Subcutaneous abdominal adipose tissue (tissue), 5 donors: Measurements from ENCODE around the gene HMBS.
A peak's percentile ranks its signal among the peaks of the same experiment; 100 is the strongest.

Experiments used
- H3K27ac ChIP-seq: one replicate; pipeline ENCODE4 v1.7.0; 2013; ENCODE audit warnings: low read depth, mild to moderate bottlenecking, inconsistent platforms, low read length, moderate library complexity
- H3K27me3 ChIP-seq, 5 donors: one replicate each; pipeline ENCODE4 v1.7.0; 2013; ENCODE audit warnings: low read length in 5 of 5, inconsistent platforms in 1 of 5; ENCODE audit not compliant: control insufficient read depth in 5 of 5, insufficient read depth in 4 of 5
- H3K36me3 ChIP-seq, 5 donors: one replicate each; pipeline ENCODE4 v1.7.0; 2013; ENCODE audit warnings: low read length in 5 of 5; ENCODE audit not compliant: control insufficient read depth in 5 of 5, insufficient read depth in 5 of 5
- H3K4me1 ChIP-seq, 5 donors: one replicate each; pipeline ENCODE4 v1.7.0; 2013; ENCODE audit warnings: low read length in 5 of 5, mild to moderate bottlenecking in 3 of 5, moderate library complexity in 1 of 5; ENCODE audit not compliant: control insufficient read depth in 5 of 5, insufficient read depth in 5 of 5
- H3K4me3 ChIP-seq, 5 donors: one replicate each; pipeline ENCODE4 v1.7.0; 2013; ENCODE audit warnings: low read length in 5 of 5, low read depth in 1 of 5
- H3K9ac ChIP-seq, 5 donors: one replicate each; pipeline ENCODE4 v1.7.0; 2013; ENCODE audit warnings: low read length in 5 of 5, mild to moderate bottlenecking in 4 of 5, moderate library complexity in 3 of 5
- H3K9me3 ChIP-seq, 5 donors: one replicate each; pipeline ENCODE4 v1.7.0; 2013; ENCODE audit warnings: low read length in 5 of 5; ENCODE audit not compliant: control insufficient read depth in 5 of 5
- donor health status: healthy.
- donor health status: healthy.
- donor health status: healthy.
- donor health status: healthy.
- donor health status: healthy.

HMBS gene

GRCh38 chr11:119108857-119109221, 24.2 kb downstream of the HMBS start:
- Histone ChIP-seq H3K4me1 (peaks cover 10 to 37% (median 31%) of the 10 kb centered on the region in 5 donors), H3K27ac (no peak overlapping the region), H3K9me3 (no peaks in the 10 kb centered on the region), H3K4me3 (peak overlapping the region; percentile 65 to 85 (median 83)), H3K27me3 (no peaks in the 10 kb centered on the region), H3K9ac (peak overlapping the region in 1 of 5 donors; percentile 71), H3K36me3 (peaks cover 0 to 36% (median 35%) of the 10 kb centered on the region in 5 donors)

GRCh38 chr11:119109843-119110242, 25.2 kb downstream of the HMBS start:
- Histone ChIP-seq H3K9me3 (no peaks in the 10 kb centered on the region), H3K27me3 (no peaks in the 10 kb centered on the region), H3K9ac (no peak overlapping the region), H3K36me3 (peaks cover 0 to 44% (median 41%) of the 10 kb centered on the region in 5 donors), H3K27ac (no peak overlapping the region), H3K4me3 (no peak overlapping the region), H3K4me1 (peaks cover 10 to 46% (median 31%) of the 10 kb centered on the region in 5 donors)

GRCh38 chr11:119110439-119110838, 25.8 kb downstream of the HMBS start:
- H3K27ac ChIP-seq, result no peak overlapping the region
- no peaks in the 10 kb centered on the region for H3K9me3 ChIP-seq
- no peak overlapping the region for H3K4me3 ChIP-seq
- peaks cover 3 to 47% (median 41%) of the 10 kb centered on the region in 5 donors for H3K36me3 ChIP-seq
- peaks cover 10 to 51% (median 31%) of the 10 kb centered on the region in 5 donors for H3K4me1 ChIP-seq
- no peak overlapping the region for H3K9ac ChIP-seq
- H3K27me3 ChIP-seq, result no peaks in the 10 kb centered on the region

GRCh38 chr11:119111361-119111925, 26.8 kb downstream of the HMBS start:
- H3K4me1 ChIP-seq, result peaks cover 10 to 53% (median 31%) of the 10 kb centered on the region in 5 donors
- no peak overlapping the region for H3K27ac ChIP-seq
- peaks cover 4 to 57% (median 47%) of the 10 kb centered on the region in 5 donors for H3K36me3 ChIP-seq
- no peak overlapping the region for H3K9ac ChIP-seq
- H3K27me3 ChIP-seq, result no peaks in the 10 kb centered on the region
- H3K4me3 ChIP-seq, result no peak overlapping the region
- H3K9me3 ChIP-seq, result no peaks in the 10 kb centered on the region

GRCh38 chr11:119112314-119113020, 27.8 kb downstream of the HMBS start:
- no peaks in the 10 kb centered on the region for H3K9me3 ChIP-seq
- H3K36me3 ChIP-seq, result peaks cover 6 to 67% (median 52%) of the 10 kb centered on the region in 5 donors
- no peak overlapping the region for H3K9ac ChIP-seq
- H3K27me3 ChIP-seq, result no peaks in the 10 kb centered on the region
- peaks cover 10 to 55% (median 28%) of the 10 kb centered on the region in 5 donors for H3K4me1 ChIP-seq
- H3K4me3 ChIP-seq, result no peak overlapping the region
- H3K27ac ChIP-seq, result no peak overlapping the region

GRCh38 chr11:119113716-119114115, 29.0 kb downstream of the HMBS start:
- Histone ChIP-seq H3K27me3 (no peaks in the 10 kb centered on the region), H3K36me3 (peaks cover 6 to 71% (median 55%) of the 10 kb centered on the region in 5 donors), H3K4me3 (no peak overlapping the region), H3K9ac (no peak overlapping the region), H3K4me1 (peaks cover 3 to 42% (median 17%) of the 10 kb centered on the region in 5 donors), H3K27ac (no peak overlapping the region), H3K9me3 (no peaks in the 10 kb centered on the region)

GRCh38 chr11:119114351-119114750, 29.7 kb downstream of the HMBS start:
- Histone ChIP-seq H3K4me1 (peaks cover 2 to 36% (median 11%) of the 10 kb centered on the region in 5 donors), H3K9me3 (no peaks in the 10 kb centered on the region), H3K27ac (no peak overlapping the region), H3K36me3 (peaks cover 6 to 71% (median 55%) of the 10 kb centered on the region in 5 donors), H3K9ac (no peak overlapping the region), H3K4me3 (no peak overlapping the region), H3K27me3 (no peaks in the 10 kb centered on the region)

GRCh38 chr11:119115484-119116234, 31.0 kb downstream of the HMBS start:
- Histone ChIP-seq H3K9me3 (no peaks in the 10 kb centered on the region), H3K27me3 (no peaks in the 10 kb centered on the region), H3K36me3 (peaks cover 6 to 67% (median 51%) of the 10 kb centered on the region in 5 donors), H3K9ac (peak overlapping the region in 1 of 5 donors; percentile 48), H3K4me3 (peak overlapping the region in 3 of 5 donors; percentile 17 to 31 (median 22)), H3K27ac (no peak overlapping the region), H3K4me1 (peaks cover 1 to 32% (median 11%) of the 10 kb centered on the region in 5 donors)

- H3K27me3 ChIP-seq, result no peaks in the 10 kb centered on the region
- peak overlapping the region in 1 of 5 donors; percentile 31 for H3K4me3 ChIP-seq
- H3K36me3 ChIP-seq, result peaks cover 6 to 62% (median 46%) of the 10 kb centered on the region in 5 donors
- peaks cover 0 to 37% (median 15%) of the 10 kb centered on the region in 5 donors for H3K4me1 ChIP-seq
- no peak overlapping the region for H3K27ac ChIP-seq
- H3K9ac ChIP-seq, result peak overlapping the region in 2 of 5 donors; percentile 19 to 48
- H3K9me3 ChIP-seq, result no peaks in the 10 kb centered on the region
Measured at GRCh38 chr11:119116235-119116594, 31.5 kb downstream of the HMBS start.

GRCh38 chr11:119116601-119117000, 31.9 kb downstream of the HMBS start:
- peaks cover 6 to 58% (median 42%) of the 10 kb centered on the region in 5 donors for H3K36me3 ChIP-seq
- H3K4me1 ChIP-seq, result peaks cover 0 to 37% (median 15%) of the 10 kb centered on the region in 5 donors
- H3K9me3 ChIP-seq, result no peaks in the 10 kb centered on the region
- H3K27me3 ChIP-seq, result no peaks in the 10 kb centered on the region
- peak overlapping the region in 1 of 5 donors; percentile 19 for H3K9ac ChIP-seq
- peak overlapping the region in 1 of 5 donors; percentile 31 for H3K4me3 ChIP-seq
- no peak overlapping the region for H3K27ac ChIP-seq
